Mucosa of gallbladder (tissue), 1 donor: Measurements from ENCODE around the gene PTPRE. TPM values are rescaled to one million over a fixed set of nuclear protein-coding genes. Genes with fewer than 3 reads are reported as not detected.

Source experiments
- DNase-seq: peaks from one replicate; pipeline ENCODE4 v3.0.0-alpha.2; 2020; ENCODE audit warnings: low spot score
- total RNA-seq: library from RNA; stranded (reverse); gene quantifications from one replicate; pipeline ENCODE4 v1.2.1, GENCODE V29; 2021
- donor health status: DM: no; HTN: no; CAD: no.

Gene PTPRE
- total RNA-seq, 1 donor from 2014 or later, result 25.1 TPM

DNA sequence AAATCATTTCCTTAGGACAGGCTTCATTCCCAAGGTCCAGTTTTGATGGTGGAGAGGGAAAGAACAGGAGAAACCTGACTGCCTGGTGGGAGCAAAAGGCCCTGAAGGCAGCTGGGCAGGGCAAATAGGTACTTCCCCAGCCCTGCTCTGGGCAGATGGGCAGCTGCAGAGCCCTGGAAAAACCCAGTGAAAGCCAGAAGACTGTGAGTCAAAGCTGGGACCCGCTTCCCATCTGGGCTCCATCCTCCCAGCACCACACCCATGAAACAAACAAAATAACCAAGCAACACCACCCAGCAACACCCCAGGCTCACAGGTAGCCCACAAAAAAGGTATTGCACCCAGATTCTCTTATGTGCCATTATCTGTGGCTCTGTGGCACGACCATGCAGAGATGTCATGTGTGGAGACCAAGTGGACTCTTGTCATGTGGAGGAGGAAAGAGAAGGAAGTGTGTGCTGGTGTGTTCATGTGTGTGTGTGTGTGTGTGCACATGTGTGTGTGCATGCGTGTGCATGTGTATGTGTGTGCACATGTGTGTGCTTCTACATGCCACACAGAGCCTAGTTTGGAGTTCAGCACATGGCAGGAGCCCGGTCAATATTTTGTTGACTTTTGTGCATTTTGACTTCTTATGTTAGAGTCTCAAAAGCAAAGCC, 24.0 kb upstream of the PTPRE start:
- peak; percentile 9 for DNase-seq

DNA sequence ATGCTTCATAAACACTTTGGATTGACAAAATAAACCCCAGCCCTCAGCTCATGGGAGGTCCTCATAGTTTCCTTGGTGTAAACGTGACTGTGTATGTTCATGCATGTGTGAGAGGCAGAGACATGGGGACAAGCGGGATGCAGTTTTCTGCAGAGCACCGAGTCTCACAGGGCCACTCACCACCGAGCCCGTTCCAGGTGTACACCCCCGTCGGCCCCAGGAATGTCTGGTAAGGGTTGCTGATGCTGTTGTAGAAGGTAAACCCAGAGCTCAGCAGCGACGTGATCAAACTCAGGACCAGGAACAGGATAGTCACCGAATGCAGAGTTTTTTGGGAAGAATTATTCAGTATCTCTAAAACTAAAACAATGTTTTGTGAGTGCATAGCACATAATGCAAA, 23.4 kb upstream of the PTPRE start:
- DNase-seq, result peak; percentile 6

DNA sequence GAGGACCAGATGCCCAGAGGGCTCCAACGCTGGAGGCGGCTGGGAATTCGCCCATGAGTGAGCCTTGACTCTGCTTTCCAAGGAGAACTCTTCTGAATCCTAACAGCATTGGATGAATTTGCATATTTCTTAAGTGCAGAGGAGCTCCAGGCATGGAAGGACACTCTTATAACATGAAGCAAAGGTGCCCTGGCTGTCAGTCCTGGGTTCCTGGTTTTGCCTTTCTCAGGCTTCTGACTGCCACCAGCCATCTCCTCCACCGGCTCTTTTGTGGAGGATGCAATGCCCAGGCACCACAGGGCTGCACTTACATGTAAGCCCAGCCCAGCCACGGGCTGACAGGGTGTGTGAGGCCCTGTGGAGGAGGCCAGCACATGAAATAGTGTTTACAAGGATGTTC, 22.4 kb upstream of the PTPRE start:
- DNase-seq, result peak; percentile 7

DNA sequence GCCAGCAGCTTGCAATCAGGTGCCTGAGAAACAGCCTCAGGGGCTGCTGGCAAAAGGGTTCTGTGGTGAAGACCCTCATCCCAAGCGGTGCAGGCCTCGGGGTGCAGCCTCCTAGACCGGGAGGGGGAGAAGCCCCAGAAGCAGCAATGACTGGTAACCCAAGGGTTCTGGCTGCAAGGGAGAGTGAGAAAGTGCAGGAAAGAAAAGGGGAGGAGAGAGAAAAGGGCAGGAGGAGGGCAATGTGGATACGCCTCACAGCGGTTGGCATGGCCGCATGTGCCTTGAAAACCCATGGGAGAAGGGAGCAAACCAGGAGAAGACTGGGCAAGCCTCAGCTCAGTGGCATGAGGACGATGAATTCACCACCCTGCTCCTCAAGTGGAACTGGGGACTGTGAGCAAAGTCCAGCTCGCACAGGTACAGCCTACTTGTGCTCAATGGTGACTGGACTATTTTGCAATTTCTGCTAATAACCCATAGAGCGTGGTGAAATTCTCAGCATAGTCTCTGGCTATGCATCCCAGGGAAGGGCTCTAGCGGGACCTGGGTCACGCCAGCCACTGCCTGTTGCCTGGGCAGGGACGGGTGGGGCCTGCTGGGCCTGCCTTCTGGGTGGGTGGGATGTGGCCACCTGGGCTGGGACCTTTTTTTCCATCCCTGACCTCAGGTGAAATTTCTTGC, 20.4 kb upstream of the PTPRE start:
- peak; percentile 67 for DNase-seq

DNA sequence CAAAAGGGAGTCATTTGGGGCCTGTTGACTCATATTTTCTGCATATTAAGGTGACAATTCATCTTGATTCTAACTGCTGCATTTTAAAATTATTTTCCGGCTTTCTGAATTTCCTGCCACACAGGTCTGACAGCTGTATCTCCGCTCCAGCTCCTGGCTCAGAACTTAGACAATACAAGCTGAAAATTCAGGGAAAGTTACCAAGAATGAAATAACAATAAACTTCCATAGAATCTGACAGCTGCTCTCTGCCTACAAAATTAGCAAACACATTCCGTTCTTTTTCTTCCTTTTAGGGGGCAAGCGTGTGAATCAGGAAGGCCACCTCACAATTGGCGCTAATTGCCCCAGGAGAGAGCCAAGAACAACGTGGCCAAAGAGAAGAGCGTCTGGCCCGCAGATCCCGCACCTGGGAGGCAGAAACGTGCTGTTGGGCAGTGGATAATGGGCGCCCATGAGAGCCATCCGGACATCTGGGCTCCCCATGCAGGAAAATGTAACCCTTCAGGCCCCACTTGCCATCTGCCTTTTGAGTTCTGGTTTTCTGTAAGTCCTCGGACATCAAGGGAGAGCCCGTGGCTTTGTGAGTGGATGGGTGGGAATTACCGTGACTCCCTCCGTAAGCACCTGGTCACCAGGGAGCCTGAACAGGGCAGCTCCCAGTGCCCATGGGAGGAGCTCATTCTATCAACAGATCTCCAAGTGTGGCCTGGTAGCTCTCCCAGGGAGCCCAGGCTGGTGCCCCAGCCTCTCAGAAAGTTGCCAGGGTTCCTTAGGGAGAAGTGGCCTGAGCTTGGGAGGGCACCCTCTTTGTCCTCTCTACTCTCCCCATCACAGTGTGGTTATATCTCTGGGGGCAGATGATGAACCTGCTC, 19.1 kb upstream of the PTPRE start:
- DNase-seq, result no peak

DNA sequence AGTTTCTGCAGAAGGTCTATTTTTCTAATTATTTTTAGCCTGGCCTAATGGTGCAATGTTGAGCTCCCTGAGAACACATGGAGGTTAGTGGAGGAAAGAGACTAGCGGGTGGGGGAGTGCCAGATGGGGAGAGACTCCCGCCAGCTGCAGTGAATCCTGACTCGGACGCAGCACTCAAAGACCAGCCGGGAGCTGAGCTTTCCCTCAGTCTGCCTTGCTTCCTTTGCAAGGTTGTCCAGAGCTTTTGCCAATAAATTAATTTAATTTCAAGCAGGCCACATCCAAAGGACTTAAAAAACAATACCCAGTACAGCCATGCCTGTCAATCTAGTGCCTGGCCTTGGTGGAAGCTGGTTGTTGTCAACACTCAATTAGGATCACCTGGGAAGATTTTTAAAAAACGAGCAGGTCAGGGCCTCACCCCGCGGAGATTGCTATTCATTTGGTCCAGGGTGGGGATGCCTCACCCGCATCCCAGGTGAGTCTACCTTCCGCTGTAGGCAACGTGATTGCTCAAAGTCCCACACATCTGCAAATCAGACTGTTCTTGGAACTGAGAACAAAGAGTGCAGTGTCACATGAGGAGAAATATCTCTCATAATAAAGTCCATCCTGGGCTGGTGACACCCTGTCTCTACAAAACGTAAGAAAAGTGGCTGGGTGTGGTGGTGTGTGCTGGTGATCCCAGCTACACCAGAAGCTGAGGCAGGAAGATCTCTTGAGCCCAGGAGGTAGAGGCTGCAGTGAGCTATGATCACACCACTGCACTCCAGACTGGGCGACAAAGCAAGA, 18.2 kb upstream of the PTPRE start:
- DNase-seq, result peak; percentile 48

DNA sequence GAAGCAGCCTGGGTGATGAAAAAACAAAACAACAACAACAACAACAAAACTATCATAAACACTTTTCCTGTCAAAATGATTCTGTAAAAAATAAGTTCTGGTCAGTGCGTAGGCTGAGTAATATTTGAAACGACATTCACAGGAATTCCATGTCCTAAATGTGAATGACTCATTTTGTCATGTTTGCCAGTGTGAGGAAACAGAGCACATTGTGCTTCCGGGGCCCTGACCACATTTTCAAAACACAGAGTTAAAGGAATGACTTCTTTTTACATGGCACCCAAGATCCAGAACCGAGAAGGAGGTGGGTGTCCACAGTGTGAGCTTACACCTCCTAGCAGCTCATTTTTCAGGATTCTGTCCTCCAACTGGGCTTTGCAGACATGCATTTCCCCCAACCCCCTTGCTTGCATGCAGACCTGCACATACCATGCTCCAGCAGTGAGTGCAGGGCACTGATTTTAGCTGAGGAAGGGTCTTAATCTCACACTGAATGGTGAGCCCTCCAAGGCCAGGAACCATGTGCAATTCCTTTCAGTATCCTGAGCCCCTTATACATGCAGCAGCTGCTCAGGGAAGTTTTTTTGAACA, 17.2 kb upstream of the PTPRE start:
- peak; percentile 9 for DNase-seq

DNA sequence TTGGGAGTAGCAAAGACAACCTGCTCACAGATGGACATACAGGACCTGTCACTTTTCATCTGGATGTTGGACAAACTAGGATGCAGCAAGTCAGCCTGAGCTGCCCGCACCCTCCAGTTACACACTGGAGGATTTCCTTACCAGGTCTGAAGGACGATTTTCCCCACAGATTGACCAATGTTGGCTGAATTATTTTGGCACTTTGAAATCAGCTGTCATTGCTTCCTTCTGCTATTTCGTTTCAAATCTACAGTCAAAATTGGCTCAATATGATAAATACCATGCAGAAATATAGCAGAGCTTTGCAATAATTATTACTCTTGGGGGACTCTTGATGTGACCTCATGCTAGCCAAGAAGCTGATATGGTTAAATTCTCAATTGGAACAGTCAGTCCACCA, 16.7 kb upstream of the PTPRE start:
- DNase-seq, result no peak

DNA sequence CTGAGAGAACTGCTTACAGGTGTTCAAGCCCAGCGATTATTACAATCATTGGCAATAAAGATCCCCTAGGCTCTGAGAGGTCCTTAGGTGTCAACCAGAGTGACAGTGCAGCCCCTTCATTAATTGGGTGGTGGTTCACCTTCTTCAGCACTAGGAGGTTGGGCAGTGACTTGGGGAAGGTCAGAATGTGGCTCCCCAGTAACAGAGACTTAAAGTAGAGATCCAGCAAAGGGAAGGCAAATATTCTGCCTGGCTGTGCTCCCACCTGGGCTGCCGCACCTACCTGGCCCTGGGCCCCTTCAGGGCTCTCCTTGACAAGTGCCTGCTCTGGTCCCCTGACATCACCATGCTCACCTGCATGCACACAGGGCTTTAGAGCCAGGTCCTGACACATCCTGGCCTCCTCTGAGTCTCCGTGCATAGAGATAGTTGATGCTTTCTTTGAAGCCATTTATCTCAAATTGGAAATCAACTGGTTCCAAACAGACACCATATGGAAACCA, 16.0 kb upstream of the PTPRE start:
- DNase-seq, result no peak

DNA sequence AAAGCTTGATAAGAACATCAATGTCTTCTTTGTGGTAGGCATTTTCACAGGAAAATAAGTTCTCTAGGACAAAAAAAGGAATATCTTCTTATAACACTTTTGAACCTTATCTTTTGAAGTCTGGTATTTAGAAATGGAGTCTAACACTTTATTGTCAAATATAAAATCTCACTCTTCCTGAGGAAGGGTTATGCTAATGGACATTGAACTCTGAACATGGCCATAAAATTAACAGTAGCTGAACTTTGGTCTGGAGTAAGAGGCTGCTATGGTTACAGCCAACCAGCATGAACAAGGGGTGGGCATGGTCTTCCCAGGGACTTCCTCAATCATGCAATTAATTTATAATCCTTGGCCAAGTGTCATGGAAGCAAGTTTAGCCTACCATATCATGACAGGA, 14.2 kb upstream of the PTPRE start, which contains the start of gene CLRN3:
Gene CLRN3 (minus strand): TSS at position 199 of the 400 bp plus-strand sequence. CDS start 157 bp downstream, at position 42.
- peak; percentile 64 for DNase-seq

DNA sequence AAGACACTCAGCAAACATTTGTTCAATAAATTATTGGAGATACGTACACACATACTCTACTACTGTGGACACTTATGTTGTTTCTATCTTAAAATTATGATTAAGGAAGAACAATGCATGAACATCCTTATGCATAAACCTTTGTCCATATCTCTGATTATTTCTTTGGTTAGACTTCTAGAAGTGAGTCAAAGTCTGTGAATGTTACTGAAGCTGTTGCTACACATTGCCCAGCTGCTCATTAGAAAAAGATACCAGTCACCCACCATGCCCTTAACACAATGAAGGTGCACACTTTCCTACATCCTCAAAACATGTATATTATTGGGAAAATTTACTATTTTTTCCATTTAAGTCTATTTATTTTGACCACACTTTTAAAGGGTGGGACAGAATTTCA, 12.8 kb upstream of the PTPRE start:
- DNase-seq, result no peak

DNA sequence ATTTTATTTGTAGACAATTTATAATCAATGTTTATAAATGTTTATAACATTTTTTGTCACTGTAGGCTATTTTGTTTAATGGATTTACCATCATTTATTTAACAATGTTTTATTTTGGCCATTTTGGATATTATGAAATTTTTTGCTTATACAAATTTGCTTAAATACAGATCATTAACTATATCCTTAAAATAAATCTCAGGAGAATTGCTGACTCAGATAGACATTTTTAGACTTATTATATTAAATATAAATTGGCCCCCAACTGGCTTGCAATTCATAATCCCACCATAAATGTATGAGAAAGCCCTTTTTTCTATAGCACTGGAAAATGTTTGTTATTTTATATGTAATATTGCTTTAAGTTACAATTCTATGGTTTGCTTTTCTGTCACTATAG, 10.3 kb upstream of the PTPRE start:
- DNase-seq, result no peak

DNA sequence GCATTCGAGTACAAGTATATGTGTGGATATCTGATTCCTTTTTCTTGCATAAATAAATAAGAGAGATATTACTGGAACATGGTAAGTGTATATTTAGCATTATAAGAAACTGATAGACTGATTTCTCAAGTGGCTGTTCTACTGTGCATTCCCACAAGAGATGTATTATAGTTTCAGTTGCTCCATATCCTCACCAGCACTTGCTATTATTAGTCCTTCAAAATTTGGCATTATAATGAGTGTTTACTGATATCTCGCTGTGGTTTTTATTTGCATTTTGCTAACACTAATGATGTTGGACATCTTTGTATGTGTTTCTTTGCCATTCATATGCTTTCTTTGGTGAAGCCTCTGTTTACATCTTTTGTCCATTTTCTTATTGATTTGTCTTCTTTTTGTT, 9.7 kb upstream of the PTPRE start:
- no peak for DNase-seq

DNA sequence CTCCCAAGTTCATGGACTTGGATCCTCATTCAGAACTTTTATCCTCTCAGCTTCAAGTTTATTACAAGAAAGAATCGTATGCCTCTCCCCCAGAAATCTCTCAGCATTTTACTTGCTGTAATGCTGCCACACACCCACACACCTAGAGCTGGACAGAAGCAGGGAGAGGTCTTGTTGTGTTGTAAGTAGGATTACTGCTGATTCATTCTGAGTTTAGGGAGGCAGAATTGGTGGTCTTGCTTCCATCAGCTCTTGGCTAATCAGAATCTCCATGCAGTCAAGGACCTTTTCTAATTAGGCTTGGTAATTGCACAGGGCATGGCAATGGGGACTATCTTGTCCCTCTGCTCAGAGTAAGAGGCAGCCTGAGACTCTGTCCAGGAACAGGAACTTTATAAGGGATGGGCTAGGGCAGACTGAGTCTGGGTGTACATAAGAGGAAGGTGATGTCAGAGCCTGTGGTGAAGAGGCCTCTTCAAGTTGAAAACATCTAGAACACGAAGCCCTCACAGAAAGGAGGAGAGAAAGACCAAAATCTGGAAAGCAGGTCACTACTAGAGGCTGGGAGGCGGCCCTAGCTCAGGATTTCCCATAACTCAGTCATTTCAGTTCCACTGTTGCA, 7.0 kb upstream of the PTPRE start:
- DNase-seq, result no peak

DNA sequence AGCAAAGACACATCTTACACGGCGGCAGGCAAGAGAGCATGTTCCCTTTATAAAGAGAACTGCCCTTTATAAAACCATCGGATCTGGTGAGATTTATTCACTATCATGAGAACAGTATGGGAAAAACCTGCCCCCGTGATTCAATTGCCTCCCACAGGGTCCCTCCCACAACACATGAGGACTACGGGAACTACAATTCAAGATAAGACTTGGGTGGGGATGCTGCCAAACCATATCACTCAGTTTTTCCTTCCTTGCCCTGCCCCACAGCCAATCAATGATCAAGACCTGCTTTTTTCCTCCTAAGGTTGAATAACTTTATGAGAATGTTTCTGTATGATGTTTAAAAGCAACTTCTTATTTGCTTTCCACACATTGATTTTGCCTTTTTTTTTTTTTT, 3.1 kb upstream of the PTPRE start:
- no peak for DNase-seq

DNA sequence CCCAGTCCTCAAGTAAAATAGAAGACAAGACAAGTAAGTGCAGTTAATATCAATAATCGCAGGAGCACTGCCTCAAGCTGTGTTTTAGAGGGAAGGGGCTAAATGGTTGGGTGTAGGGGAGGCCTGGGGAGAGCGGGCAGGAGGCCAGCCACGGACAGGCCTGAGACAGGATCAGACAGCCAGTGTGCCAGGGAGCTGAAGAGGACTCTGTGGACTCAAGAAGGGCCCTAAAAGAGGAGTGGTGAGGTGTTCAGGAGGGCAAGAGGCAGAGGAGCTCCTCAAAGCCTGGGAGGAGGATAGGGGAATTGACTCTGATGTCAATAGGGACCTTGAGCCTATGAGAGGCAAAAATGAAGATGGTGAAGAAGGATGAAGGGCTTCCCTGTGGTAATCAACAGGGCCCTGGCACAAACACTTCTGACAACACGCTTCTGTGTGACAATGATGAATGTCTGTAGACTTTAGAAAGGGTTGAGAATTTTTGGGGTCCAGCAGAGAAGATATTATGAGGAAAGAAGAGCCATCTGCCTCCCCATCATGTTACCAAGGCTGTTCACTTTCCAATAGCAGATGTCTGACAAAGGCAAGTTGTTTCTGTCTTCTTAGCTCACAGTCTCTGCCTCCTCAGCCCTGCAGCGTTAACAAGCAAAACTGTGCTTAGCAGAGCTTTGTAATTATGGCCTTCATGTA, 2.4 kb upstream of the PTPRE start:
- no peak for DNase-seq

DNA sequence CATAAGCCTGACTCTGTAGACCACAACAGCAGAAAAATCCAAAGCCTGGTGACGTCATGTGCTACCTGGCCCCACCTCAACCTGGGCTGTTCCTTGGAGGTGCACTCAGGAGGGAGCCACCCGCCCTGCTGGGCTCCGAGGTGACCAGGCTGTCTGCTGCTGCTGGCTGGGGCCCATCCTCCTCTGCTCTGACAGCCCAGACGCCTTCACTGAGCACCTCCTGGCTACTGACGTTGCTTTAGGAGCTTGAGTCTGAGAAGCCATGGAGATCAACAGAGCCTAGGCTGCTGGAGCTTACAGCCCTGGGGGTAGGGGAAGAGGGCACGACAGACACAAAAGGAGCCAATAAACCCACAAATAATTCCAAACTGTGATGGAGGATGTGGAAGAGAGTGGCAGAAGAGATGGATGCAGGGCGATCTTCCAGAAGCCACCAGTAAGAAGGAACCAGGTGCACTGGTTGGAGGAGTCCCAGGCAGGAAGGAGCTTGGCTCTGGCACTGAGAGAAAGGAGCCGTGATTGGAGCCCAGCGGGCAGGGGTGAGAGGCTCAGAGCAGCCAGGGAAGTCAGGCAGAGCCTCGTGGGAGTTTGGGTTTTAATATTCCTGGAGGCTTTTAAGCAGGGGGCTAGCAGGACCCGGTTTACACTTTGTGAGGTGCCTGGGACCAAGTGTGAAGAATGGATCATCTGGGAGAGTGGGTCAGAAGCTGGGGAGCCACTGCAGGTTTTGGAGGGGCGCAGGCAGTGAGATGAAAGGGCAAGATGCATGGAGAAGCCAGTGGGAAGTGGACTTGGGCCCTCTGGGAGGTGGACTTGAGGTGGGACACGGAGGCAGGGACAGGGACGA, 1.7 kb upstream of the PTPRE start:
- no peak for DNase-seq

DNA sequence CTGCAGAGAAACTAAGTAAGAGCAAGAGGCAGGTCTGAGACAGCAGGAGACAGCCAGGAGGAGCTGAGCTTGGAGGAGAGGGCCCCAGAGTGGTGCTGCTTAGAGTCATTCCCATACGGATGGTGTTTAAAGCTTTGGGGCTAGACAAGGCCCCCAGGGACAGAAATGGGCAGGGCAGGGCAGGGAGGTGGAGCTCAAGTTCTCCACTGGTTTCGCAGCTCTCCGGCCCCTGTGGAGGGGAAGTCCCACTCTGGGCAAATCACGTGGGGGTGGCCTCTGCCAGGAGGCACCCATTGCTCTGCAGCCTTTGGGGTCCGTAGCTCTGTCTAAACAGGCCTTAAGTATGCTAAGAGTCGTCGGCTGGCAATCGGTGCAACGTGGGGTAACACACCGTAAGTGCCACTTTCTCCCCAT, 1.0 kb upstream of the PTPRE start:
- DNase-seq, result no peak

DNA sequence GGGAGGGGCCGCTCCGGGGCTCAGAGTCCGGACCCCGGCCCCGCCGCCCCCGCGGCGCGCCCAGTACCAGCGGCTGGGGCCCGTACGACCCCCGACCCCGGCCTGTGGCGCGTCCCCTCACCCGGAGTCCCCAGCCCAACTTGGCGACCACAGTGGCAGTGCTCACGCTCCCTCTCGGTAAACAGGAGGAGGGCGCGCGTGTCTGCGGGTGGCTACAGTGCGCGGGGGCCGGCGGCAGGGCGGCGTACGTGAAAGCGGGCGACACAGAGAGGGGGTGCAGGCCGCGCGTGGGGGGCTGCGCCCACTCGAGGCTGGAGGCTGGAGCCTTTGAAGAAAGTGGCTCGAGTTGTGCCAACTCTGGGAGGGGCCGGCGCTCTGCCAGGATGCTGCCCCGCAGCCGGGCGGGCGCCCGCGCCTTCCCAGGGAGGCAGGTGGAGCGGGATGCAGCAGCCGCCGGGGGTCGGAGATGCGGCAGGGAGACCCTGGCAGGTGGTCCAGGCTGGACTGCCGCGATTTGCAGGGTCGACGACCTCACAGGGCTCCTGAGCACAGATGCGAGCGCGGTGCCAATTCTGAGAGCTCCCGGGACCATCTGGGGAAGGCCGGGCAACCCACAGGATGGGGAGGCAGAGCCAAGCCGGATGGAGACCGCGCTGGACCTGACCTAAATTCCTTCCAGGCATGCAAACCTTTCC, 655 bp downstream of the PTPRE start:
- no peak for DNase-seq
